K562 (cell line): ENCODE measurements around the gene PNPLA7. TPM values are rescaled to one million over a fixed set of nuclear protein-coding genes. Genes with fewer than 3 reads are reported as not detected.

Experiments used
- ARID2 ChIP-seq: fragments of 450-650 bp; IDR thresholded peaks from 2 replicates; pipeline ENCODE4 v1.6.1; 2017; ENCODE audit warnings: antibody characterized with exemption, mild to moderate bottlenecking
- C11orf30 ChIP-seq: fragments of 450-650 bp; IDR thresholded peaks from 2 replicates; pipeline ENCODE4 v1.6.1; 2016; ENCODE audit warnings: low read depth, mild to moderate bottlenecking
- ESRRB ChIP-seq: fragments of 250-450 bp; sonication (Bioruptor Pico); IDR thresholded peaks from 2 replicates; pipeline ENCODE4 v1.5.0; 2020; ENCODE audit warnings: mild to moderate bottlenecking, moderate library complexity, borderline replicate concordance
- ETV6 ChIP-seq, 3 experiments: fragments of 150-350 bp in 1 of 3; sonication (generic) in 1 of 3; formaldehyde crosslinking in 1 of 3; IDR thresholded peaks; 2 replicates each; pipeline versions ENCODE4 v1.6.1 to v1.8.0; 2014 to 2022; ENCODE audit warnings: borderline replicate concordance in 2 of 3, low read depth in 2 of 3, antibody characterized with exemption in 1 of 3, low read length in 1 of 3, mild to moderate bottlenecking in 1 of 3, missing genetic modification reagents in 1 of 3
- FOXA1 ChIP-seq: fragments of 450-650 bp; IDR thresholded peaks from 2 replicates; pipeline ENCODE4 v1.6.1; 2016; ENCODE audit warnings: mild to moderate bottlenecking, borderline replicate concordance
- HNRNPUL1 ChIP-seq: fragments of 200-400 bp; formaldehyde crosslinking; IDR thresholded peaks from 2 replicates; pipeline ENCODE4 v1.6.1; 2017; ENCODE audit warnings: low read length
- NUFIP1 ChIP-seq: fragments of 450-650 bp; IDR thresholded peaks from 2 replicates; pipeline ENCODE4 v1.6.1; 2018; ENCODE audit not compliant: partially characterized antibody
- POLR3G ChIP-seq: IDR thresholded peaks from 2 replicates; pipeline ENCODE4 v1.6.1; 2011; ENCODE audit not compliant: insufficient read length, insufficient replicate concordance; ENCODE audit errors: extremely low read depth
- RBM22 ChIP-seq: fragments of 200-400 bp; formaldehyde crosslinking; IDR thresholded peaks from 2 replicates; pipeline ENCODE4 v1.6.1; 2018; ENCODE audit warnings: low read length, low read depth; ENCODE audit not compliant: poor library complexity, severe bottlenecking
- TAF9B ChIP-seq: fragments of 450-650 bp; IDR thresholded peaks from 2 replicates; pipeline ENCODE4 v1.6.1; 2018; ENCODE audit warnings: mild to moderate bottlenecking; ENCODE audit not compliant: partially characterized antibody
- TBP ChIP-seq: optimal IDR thresholded peaks from 2 replicates; pipeline ENCODE3; 2011; ENCODE audit warnings: low read depth, low read length, improper control_type of control experiment
- THRAP3 ChIP-seq: fragments of 450-650 bp; IDR thresholded peaks from 2 replicates; pipeline ENCODE4 v1.6.1; 2016; ENCODE audit warnings: mild to moderate bottlenecking, inconsistent platforms, borderline replicate concordance
- ZFP91 ChIP-seq: sonication (generic); formaldehyde crosslinking; IDR thresholded peaks from 2 replicates; pipeline ENCODE4 v1.8.0; 2022; ENCODE audit warnings: mild to moderate bottlenecking, missing genetic modification reagents
- polyA plus RNA-seq, 8 experiments: library from polyadenylated mRNA; depleted of rRNA in 4 of 8; stranded (reverse) in 5 of 8; unstranded in 3 of 8; fragments of >200 nt; fragmentation: Nextera tagmentation in 2 of 8; fragmentation: Illumina TruSeq in 1 of 8; extraction: Ambion mirVana in 2 of 8; extraction: Trizol in 1 of 8; gene quantifications; 2 replicates each; pipeline versions ENCODE4 v1.2.1 to v1.2.3, GENCODE V29; 2011 to 2014; ENCODE audit warnings: inconsistent platforms in 1 of 8, missing spikeins in 1 of 8
- total RNA-seq, 7 experiments: library from RNA; depleted of rRNA in 6 of 7; stranded (reverse); fragments of >200 nt in 6 of 7; fragmentation: Illumina TruSeq in 2 of 7; extraction: Trizol in 2 of 7; gene quantifications; 2 replicates each; pipeline versions ENCODE4 v1.2.1 to v1.2.3, GENCODE V29; 2011 to 2021; ENCODE audit warnings: low replicate concordance in 1 of 7
- TF ChIP-seq, protein P1 (sequence below): sonication (generic); formaldehyde crosslinking; IDR thresholded peaks from 2 replicates; pipeline ENCODE4 v1.8.0; 2022; ENCODE audit warnings: mild to moderate bottlenecking, missing genetic modification reagents
- TF ChIP-seq, protein P2 (sequence below): sonication (generic); formaldehyde crosslinking; IDR thresholded peaks from 2 replicates; pipeline ENCODE4 v1.9.0; 2022; ENCODE audit warnings: mild to moderate bottlenecking, missing genetic modification reagents

The PNPLA7 gene
- total and polyA plus RNA-seq, 9 of the 15 experiments (the other 6 are each of a cell fraction or from before 2014, with no cell fraction given) = 0.01 to 0.85 (median 0.19) TPM; not detected in 1

- TF ChIP-seq, protein P1, sequence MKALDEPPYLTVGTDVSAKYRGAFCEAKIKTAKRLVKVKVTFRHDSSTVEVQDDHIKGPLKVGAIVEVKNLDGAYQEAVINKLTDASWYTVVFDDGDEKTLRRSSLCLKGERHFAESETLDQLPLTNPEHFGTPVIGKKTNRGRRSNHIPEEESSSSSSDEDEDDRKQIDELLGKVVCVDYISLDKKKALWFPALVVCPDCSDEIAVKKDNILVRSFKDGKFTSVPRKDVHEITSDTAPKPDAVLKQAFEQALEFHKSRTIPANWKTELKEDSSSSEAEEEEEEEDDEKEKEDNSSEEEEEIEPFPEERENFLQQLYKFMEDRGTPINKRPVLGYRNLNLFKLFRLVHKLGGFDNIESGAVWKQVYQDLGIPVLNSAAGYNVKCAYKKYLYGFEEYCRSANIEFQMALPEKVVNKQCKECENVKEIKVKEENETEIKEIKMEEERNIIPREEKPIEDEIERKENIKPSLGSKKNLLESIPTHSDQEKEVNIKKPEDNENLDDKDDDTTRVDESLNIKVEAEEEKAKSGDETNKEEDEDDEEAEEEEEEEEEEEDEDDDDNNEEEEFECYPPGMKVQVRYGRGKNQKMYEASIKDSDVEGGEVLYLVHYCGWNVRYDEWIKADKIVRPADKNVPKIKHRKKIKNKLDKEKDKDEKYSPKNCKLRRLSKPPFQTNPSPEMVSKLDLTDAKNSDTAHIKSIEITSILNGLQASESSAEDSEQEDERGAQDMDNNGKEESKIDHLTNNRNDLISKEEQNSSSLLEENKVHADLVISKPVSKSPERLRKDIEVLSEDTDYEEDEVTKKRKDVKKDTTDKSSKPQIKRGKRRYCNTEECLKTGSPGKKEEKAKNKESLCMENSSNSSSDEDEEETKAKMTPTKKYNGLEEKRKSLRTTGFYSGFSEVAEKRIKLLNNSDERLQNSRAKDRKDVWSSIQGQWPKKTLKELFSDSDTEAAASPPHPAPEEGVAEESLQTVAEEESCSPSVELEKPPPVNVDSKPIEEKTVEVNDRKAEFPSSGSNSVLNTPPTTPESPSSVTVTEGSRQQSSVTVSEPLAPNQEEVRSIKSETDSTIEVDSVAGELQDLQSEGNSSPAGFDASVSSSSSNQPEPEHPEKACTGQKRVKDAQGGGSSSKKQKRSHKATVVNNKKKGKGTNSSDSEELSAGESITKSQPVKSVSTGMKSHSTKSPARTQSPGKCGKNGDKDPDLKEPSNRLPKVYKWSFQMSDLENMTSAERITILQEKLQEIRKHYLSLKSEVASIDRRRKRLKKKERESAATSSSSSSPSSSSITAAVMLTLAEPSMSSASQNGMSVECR (CRISPR knock-in tag) = no peak
- TF ChIP-seq ARID2 (no peak), C11orf30 (no peak), THRAP3 (0 out of 2 replicates have a peak, but pooled peaks have one; percentile 24), POLR3G (no peak), ESRRB (CRISPR knock-in tag) (no peak), RBM22 (peak; percentile 11), ETV6 (IDR thresholded peaks at IDR 0.05; ENCODE audit: borderline replicate concordance in 1 of 2, low read depth in 2 of 2, low read length in 1 of 2) (no peak), ETV6 (CRISPR knock-in tag; IDR thresholded peaks at IDR 0.05; ENCODE audit: borderline replicate concordance) (no peak), HNRNPUL1 (no peak), TBP (no peak), NUFIP1 (no peak), FOXA1 (no peak), ZFP91 (CRISPR knock-in tag) (no peak), TAF9B (no peak)
- TF ChIP-seq, protein P2, sequence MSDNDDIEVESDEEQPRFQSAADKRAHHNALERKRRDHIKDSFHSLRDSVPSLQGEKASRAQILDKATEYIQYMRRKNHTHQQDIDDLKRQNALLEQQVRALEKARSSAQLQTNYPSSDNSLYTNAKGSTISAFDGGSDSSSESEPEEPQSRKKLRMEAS = no peak
Observed at GRCh38 chr9:137581361-137582285, 31.4 kb upstream of the PNPLA7 start (continued).
